GM12873 (cell line): ENCODE data around the gene CLDN6.
A peak's percentile ranks its signal among the peaks of the same experiment; 100 is the strongest.

Experiments used
- TF ChIP-seq, protein P1 (sequence below): IDR thresholded peaks from 2 replicates; pipeline ENCODE4 v1.5.1; 2012; ENCODE audit warnings: low read depth, mild to moderate bottlenecking, moderate library complexity, low read length, control low read depth; ENCODE audit not compliant: insufficient read depth; ENCODE audit errors: missing control alignments

CLDN6 gene, protein sequence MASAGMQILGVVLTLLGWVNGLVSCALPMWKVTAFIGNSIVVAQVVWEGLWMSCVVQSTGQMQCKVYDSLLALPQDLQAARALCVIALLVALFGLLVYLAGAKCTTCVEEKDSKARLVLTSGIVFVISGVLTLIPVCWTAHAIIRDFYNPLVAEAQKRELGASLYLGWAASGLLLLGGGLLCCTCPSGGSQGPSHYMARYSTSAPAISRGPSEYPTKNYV

DNA sequence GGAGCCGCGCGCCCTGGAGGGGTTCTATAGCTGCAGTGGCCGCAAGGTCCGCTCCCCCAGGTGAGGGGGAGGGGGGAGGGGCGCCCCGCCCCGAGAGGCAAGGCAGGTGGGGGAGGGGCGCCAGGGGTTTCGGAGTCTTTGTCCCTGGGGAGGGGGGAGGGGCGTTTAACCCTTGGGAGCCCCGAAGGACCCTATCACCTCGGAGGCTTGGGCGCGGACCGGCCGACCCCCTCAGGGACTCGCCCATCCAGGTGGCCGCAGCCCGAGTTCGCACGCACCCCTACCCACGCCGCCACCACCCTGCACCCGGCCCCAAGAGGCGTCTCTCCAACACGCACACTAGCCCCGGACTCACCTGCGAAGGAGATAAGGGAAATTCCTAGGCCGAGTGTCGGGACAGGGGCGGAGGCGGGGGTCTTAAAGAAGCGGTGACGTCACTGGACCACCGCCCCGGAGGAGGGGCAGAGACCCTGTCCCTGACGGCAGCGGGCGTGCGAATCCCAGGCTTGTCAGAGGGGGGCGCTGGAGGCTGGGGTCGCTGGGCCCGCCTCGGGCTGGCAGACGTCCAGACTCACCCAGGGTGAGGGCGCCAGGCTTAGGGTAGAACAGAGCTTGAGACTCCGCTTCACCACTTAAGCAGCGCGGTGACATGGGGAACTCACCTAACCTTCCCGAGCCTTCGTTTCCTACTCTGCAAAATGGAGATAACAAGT, at the start of gene CLDN6:
CLDN6 (minus strand) TSS at position 390 of the 713 bp plus-strand sequence. CDS start 2,162 bp downstream, outside the sequence.
- TF ChIP-seq, protein P1, sequence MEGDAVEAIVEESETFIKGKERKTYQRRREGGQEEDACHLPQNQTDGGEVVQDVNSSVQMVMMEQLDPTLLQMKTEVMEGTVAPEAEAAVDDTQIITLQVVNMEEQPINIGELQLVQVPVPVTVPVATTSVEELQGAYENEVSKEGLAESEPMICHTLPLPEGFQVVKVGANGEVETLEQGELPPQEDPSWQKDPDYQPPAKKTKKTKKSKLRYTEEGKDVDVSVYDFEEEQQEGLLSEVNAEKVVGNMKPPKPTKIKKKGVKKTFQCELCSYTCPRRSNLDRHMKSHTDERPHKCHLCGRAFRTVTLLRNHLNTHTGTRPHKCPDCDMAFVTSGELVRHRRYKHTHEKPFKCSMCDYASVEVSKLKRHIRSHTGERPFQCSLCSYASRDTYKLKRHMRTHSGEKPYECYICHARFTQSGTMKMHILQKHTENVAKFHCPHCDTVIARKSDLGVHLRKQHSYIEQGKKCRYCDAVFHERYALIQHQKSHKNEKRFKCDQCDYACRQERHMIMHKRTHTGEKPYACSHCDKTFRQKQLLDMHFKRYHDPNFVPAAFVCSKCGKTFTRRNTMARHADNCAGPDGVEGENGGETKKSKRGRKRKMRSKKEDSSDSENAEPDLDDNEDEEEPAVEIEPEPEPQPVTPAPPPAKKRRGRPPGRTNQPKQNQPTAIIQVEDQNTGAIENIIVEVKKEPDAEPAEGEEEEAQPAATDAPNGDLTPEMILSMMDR = peak; percentile 40

DNA sequence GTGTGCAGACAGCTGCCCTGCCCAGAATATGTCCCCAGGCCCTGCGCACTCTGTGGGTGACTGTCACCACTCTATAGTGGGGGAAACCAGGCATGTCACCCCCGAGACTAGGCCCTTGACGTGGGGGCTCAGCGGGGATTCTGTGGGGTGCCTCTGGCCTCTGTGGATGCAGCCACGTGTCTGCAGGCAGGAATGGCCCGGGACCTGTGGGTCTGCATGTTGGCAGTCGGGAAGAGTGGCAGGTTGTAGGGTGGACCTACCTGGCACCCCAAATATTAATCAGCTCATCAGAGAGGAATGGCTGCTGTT, 48.4 kb upstream of the CLDN6 start:
- TF ChIP-seq, protein P1 = no peak

DNA sequence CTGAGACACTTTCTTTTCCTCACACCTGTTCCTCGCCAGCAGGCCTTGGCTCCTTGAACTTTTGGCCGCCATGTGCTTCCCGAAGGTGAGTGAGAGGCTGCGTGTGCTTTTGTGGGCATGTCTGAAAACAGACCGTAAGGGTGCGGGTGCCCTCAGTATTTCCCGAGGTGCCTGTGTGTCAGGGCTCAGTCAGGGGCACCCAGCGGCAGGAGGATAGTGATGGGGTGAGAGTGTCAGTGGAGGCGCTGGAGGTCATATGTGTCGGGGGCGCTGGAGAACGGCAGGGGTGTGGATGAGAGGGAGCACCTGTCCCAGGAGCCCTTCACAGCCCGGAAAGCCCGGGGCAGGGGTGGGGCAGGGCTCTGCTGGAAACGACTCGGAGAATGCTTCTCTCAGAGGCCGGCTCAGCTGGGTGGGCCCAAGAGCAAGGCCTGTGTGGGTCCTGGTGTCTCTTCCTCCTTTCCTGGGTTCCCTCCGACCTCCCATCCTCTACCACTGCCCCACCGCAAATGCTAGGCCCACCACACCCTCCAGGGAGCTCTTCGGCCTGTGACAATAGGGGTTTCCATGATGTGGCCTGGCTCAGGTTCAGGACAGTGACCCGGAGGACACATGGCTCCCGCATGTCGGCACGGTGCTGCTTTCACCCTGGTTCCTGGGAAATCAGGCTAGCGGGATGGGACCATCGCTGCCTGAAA, 47.9 kb upstream of the CLDN6 start:
- TF ChIP-seq, protein P1 = no peak

DNA sequence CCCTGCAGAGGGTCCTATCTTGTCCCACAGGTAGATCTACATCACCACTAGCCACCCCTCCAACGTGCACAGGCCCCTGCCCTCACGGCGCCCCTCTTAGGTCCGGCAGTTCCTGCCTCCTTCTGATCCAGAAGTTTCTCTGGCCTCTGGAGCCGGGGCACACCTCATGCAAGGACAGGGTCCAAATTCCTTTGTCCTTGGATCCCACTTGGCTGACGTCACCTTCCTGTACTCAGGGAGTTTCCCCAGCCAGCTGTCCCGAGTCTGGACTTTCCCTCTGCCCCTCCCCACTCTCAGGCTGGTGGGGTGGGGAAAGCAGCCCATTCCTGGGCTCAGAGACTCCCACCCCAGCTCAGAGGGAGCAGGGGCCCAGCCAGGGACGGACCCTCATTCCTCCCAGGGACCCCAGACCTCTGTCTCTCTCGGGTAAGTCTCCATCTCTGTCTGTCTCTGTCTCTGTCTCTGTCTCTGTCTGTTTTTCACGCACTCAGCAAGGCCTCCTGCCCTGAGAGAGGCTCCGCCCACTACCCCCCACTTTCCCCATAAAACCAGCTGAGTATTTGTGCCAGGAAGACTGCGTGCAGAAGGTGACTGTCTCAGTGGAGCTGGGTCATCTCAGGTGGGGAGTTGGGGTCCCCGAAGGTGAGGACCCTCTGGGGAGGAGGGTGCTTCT, 47.2 kb upstream of the CLDN6 start, which contains the start of gene IL32:
IL32 (plus strand) TSS at position 572 of the 673 bp plus-strand sequence. CDS start 172 bp downstream, outside the sequence.
- TF ChIP-seq, protein P1 = no peak

DNA sequence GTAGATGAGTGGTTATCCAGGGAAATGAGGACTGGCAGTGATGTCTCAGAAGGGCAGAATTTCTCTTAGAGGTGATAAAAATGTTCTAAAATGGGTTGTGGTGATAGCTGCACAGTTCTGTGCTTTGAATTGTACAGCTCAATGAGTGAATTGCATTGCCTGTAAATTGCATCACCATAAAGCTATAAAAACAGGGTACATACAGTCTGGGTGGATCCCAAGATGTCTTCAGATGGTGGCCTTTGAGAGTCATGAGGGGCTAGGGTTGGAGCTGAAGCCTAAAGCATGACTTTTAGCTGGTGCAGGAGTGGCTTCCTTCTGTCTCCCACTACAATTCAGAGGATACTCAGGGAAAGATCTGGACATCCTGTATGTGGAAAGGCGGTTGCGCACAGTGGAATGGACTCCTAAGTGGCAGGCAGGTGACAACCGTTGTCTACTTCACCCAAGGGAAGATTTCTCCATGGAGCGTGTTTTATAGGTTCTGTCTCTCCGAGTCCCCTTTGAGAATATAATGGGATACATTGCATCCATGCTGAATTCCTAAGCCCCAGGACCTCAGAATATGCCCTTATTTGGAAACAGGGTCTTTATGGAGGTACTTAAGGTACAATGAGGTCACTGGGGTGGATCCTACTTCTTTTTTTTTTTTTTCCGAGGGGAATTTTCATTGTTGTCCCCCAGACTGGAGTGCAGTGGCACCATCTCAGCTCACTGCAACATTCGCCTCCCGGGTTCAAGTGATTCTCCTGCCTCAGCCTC, 45.8 kb upstream of the CLDN6 start:
- TF ChIP-seq, protein P1 = no peak

DNA sequence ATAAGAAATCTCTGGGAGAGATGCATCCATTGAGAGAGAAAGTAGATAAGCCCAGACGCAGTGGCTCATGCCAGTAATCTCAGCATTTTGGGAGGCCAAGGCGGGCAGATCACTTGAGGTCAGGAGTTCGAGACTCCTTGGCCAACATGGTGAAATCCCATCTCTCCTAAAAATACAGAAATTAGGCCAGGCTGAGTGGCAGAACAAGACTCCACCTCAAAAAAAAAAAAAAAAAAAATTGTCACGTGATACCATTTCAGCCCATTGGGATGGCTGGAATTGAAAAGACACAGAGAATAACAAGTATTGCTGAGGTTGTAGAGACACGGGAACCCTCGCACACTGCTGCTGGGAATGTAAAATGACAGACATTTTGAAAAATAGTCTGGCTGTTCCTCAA, 44.6 kb upstream of the CLDN6 start:
- TF ChIP-seq, protein P1 = no peak
